Natural killer cell (primary cell): Measurements from ENCODE around the gene VGF. TPM values are rescaled to one million over a fixed set of nuclear protein-coding genes. Genes with fewer than 3 reads are reported as not detected.

Experiments
- ATAC-seq, 3 donors: fragments of 150-1000 bp in 2 of 3; fragments of 200-7000 bp in 1 of 3; cut with Tn5 transposase; 1 replicate in 1 of 3; 2 replicates in 2 of 3; pipeline ENCODE4 v1.10.0; 2021; ENCODE audit warnings: mild to moderate bottlenecking in 2 of 3, moderate library complexity in 2 of 3
- DNase-seq, 2 donors: peaks; one replicate each; pipeline versions ENCODE4 v3.0.0 to v3.0.0-alpha.2; 2013 to 2021; ENCODE audit warnings: mixed read lengths in 1 of 2
- H3K27ac ChIP-seq: one replicate; pipeline ENCODE4 v1.5.1; 2013; ENCODE audit warnings: mild to moderate bottlenecking, low read length
- H3K27me3 ChIP-seq: one replicate; pipeline ENCODE4 v1.6.1; 2013; ENCODE audit warnings: low read length; ENCODE audit not compliant: control insufficient read depth, insufficient read depth
- H3K36me3 ChIP-seq: one replicate; pipeline ENCODE4 v1.6.1; 2013; ENCODE audit warnings: low read length; ENCODE audit not compliant: control insufficient read depth, insufficient read depth
- H3K4me1 ChIP-seq: one replicate; pipeline ENCODE4 v1.6.1; 2013; ENCODE audit warnings: low read length; ENCODE audit not compliant: control insufficient read depth, insufficient read depth
- H3K4me3 ChIP-seq: one replicate; pipeline ENCODE4 v1.5.1; 2013; ENCODE audit warnings: low read length
- H3K9me3 ChIP-seq: one replicate; pipeline ENCODE4 v1.6.1; 2013; ENCODE audit warnings: low read length; ENCODE audit not compliant: control insufficient read depth, insufficient read depth
- H3K27ac Mint-ChIP-seq, 2 donors: one replicate each; pipeline ENCODE4 v1.8.0; 2022; ENCODE audit warnings: mild to moderate bottlenecking in 2 of 2, mixed read lengths in 2 of 2, moderate library complexity in 1 of 2
- H3K27me3 Mint-ChIP-seq, 2 donors: one replicate each; pipeline ENCODE4 v1.8.0; 2022; ENCODE audit warnings: low read depth in 2 of 2, mixed read lengths in 2 of 2
- H3K36me3 Mint-ChIP-seq: one replicate; pipeline ENCODE4 v1.8.0; 2022; ENCODE audit warnings: mixed read lengths
- H3K4me1 Mint-ChIP-seq, 2 donors: one replicate each; pipeline ENCODE4 v1.8.0; 2022; ENCODE audit warnings: mixed read lengths in 2 of 2
- H3K4me3 Mint-ChIP-seq: one replicate; pipeline ENCODE4 v1.8.0; 2022; ENCODE audit warnings: mild to moderate bottlenecking, moderate library complexity, mixed read lengths
- H3K9me3 Mint-ChIP-seq, 2 donors: one replicate each; pipeline ENCODE4 v1.8.0; 2022; ENCODE audit warnings: mixed read lengths in 2 of 2
- CTCF ChIP-seq: fragments of 200-600 bp; IDR thresholded peaks from one replicate; pipeline ENCODE4 v1.8.0; 2022; ENCODE audit warnings: antibody characterized with exemption
- WGBS: methylation state at CpG from one replicate; pipeline ENCODE4 v1.1.7; 2013; ENCODE audit warnings: missing lambda C conversion rate; ENCODE audit not compliant: insufficient coverage; 5-methylcytosine and 5-hydroxymethylcytosine counted together
- intact Hi-C: fragments of 100-400 bp; cut with micrococcal nuclease; formaldehyde crosslinking; loops from one replicate; pipeline ENCODE4 v1.14.2; 2022
- total RNA-seq, 4 donors: library from RNA; stranded (reverse); fragments of 120-200 nt in 1 of 4; gene quantifications; one replicate each; pipeline versions ENCODE4 v1.2.3 to v1.2.4, GENCODE V29; 2013 to 2022

The VGF gene
- total RNA-seq, 3 donors from 2014 or later (not counting 1 experiment from before 2014, with no cell fraction given) = not detected

GRCh38 chr7:101210143-101210542 lies 44.8 kb upstream of the VGF start:
- no peak overlapping the region for H3K27ac Mint-ChIP-seq
- Histone ChIP-seq H3K9me3 (no peaks in the 10 kb centered on the region), H3K27me3 (no peaks in the 10 kb centered on the region), H3K36me3 (peaks cover 24% of the 10 kb centered on the region), H3K4me3 (no peak overlapping the region), H3K27ac (no peak overlapping the region), H3K4me1 (no peaks in the 10 kb centered on the region)
- WGBS = 96% methylated on average over 19 of the region's 19 CpGs
- DNase-seq (no peak), ATAC-seq (no peak)
- no peaks in the 10 kb centered on the region for H3K9me3 Mint-ChIP-seq
- intact Hi-C loops = no loop called here
- H3K4me1 Mint-ChIP-seq = peaks cover 0 to 4% of the 10 kb centered on the region in 2 donors
- no peak overlapping the region for H3K4me3 Mint-ChIP-seq
- H3K27me3 Mint-ChIP-seq = no peaks in the 10 kb centered on the region
- H3K36me3 Mint-ChIP-seq = no peaks in the 10 kb centered on the region
- no peak for TF ChIP-seq CTCF

GRCh38 chr7:101208794-101209193 lies 43.4 kb upstream of the VGF start:
- DNase-seq (no peak), ATAC-seq (no peak)

GRCh38 chr7:101207459-101207858 lies 42.1 kb upstream of the VGF start:
- peaks cover 17% of the 10 kb centered on the region for H3K36me3 ChIP-seq
- peaks cover 5% of the 10 kb centered on the region for H3K4me1 ChIP-seq
- Mint-ChIP-seq H3K36me3 (no peaks in the 10 kb centered on the region), H3K9me3 (no peaks in the 10 kb centered on the region), H3K27me3 (peaks cover 13 to 15% of the 10 kb centered on the region in 2 donors), H3K27ac (no peak overlapping the region), H3K4me3 (no peak overlapping the region), H3K4me1 (peaks cover 0 to 4% of the 10 kb centered on the region in 2 donors)
- no peaks in the 10 kb centered on the region for H3K9me3 ChIP-seq
- intact Hi-C loops = no loop called here
- 95% methylated on average over 17 of the region's 17 CpGs for WGBS
- no peak overlapping the region for H3K4me3 ChIP-seq
- ATAC-seq = no peak
- TF ChIP-seq CTCF = no peak
- peaks cover 2% of the 10 kb centered on the region for H3K27me3 ChIP-seq
- DNase-seq = no peak
- H3K27ac ChIP-seq = no peak overlapping the region

More at GRCh38 chr7:101208794-101209193, 43.4 kb upstream of the VGF start:
- Mint-ChIP-seq H3K36me3 (no peaks in the 10 kb centered on the region), H3K9me3 (no peaks in the 10 kb centered on the region), H3K27me3 (peaks cover 6% of the 10 kb centered on the region in 2 donors), H3K27ac (no peak overlapping the region), H3K4me1 (peaks cover 0 to 4% of the 10 kb centered on the region in 2 donors), H3K4me3 (no peak overlapping the region)
- Histone ChIP-seq H3K9me3 (no peaks in the 10 kb centered on the region), H3K36me3 (peaks cover 19% of the 10 kb centered on the region), H3K27ac (no peak overlapping the region), H3K4me3 (no peak overlapping the region), H3K27me3 (no peaks in the 10 kb centered on the region), H3K4me1 (peaks cover 5% of the 10 kb centered on the region)
- WGBS = 98% methylated on average over 14 of the region's 14 CpGs
- TF ChIP-seq CTCF = no peak
- intact Hi-C loops = no loop called here

- Histone ChIP-seq H3K4me1 (peaks cover 9% of the 10 kb centered on the region), H3K27ac (no peak overlapping the region), H3K4me3 (no peak overlapping the region), H3K27me3 (peaks cover 4% of the 10 kb centered on the region), H3K36me3 (peaks cover 12% of the 10 kb centered on the region), H3K9me3 (no peaks in the 10 kb centered on the region)
- 73% methylated on average over 19 of the region's 19 CpGs for WGBS
- Mint-ChIP-seq H3K27me3 (peaks cover 15 to 16% of the 10 kb centered on the region in 2 donors), H3K4me1 (peaks cover 0 to 4% of the 10 kb centered on the region in 2 donors), H3K36me3 (no peaks in the 10 kb centered on the region), H3K9me3 (no peaks in the 10 kb centered on the region), H3K4me3 (no peak overlapping the region), H3K27ac (no peak overlapping the region)
- intact Hi-C loops = no loop called here
- DNase-seq (no peak), ATAC-seq (no peak)
- TF ChIP-seq CTCF = no peak
Observed at GRCh38 chr7:101206665-101207042, 41.3 kb upstream of the VGF start.
